Keratinocyte (primary cell): Measurements from ENCODE around the gene CFAP92. TPM values are rescaled to one million over a fixed set of nuclear protein-coding genes. Genes with fewer than 3 reads are reported as not detected.

ENCODE experiments used
- DNase-seq: peaks from one replicate; pipeline ENCODE4 v3.0.0-alpha.2; 2011; ENCODE audit warnings: low read depth, missing footprints, low spot score
- FAIRE-seq: peaks from 2 replicates; lab custom pipeline; 2011; peaks lifted over from hg19 to GRCh38; lab: Jason Lieb, UNC
- H2AFZ ChIP-seq: 2 replicates; pipeline ENCODE4 v1.6.0; 2012; ENCODE audit warnings: low read length, control low read depth, inconsistent platforms; ENCODE audit not compliant: control insufficient read depth
- H3K27ac ChIP-seq: 2 replicates; pipeline ENCODE4 v1.5.1; 2011; ENCODE audit warnings: low read length; ENCODE audit not compliant: control insufficient read depth, insufficient read depth
- H3K27me3 ChIP-seq: 3 replicates; pipeline ENCODE4 v1.6.0; 2011; ENCODE audit warnings: low read length; ENCODE audit not compliant: control insufficient read depth, insufficient read depth; ENCODE audit errors: extremely low read depth
- H3K36me3 ChIP-seq, 2 experiments: 2 replicates in 1 of 2; 3 replicates in 1 of 2; pipeline ENCODE4 v1.5.1; 2011; ENCODE audit warnings: low read length in 2 of 2, mild to moderate bottlenecking in 1 of 2; ENCODE audit not compliant: control insufficient read depth in 2 of 2, insufficient read depth in 2 of 2; ENCODE audit errors: extremely low read depth in 1 of 2
- H3K4me1 ChIP-seq: 3 replicates; pipeline ENCODE4 v1.5.1; 2011; ENCODE audit warnings: low read length; ENCODE audit not compliant: control insufficient read depth, insufficient read depth; ENCODE audit errors: extremely low read depth
- H3K4me2 ChIP-seq: 3 replicates; pipeline ENCODE4 v1.6.0; 2011; ENCODE audit warnings: low read depth, low read length; ENCODE audit not compliant: control insufficient read depth, insufficient read depth; ENCODE audit errors: extremely low read depth
- H3K4me3 ChIP-seq, 3 experiments: fragments of 200-600 bp in 1 of 3; sonication (generic) in 1 of 3; 2 replicates in 2 of 3; 3 replicates in 1 of 3; pipeline ENCODE4 v1.5.1; 2011 to 2016; ENCODE audit warnings: low read length in 3 of 3, mild to moderate bottlenecking in 3 of 3, control low read depth in 2 of 3, inconsistent platforms in 1 of 3, low read depth in 1 of 3, mixed read lengths in 1 of 3, mixed run types in 1 of 3, moderate library complexity in 1 of 3; ENCODE audit not compliant: control insufficient read depth in 2 of 3, insufficient read depth in 2 of 3; ENCODE audit errors: extremely low read depth in 1 of 3
- H3K79me2 ChIP-seq: 2 replicates; pipeline ENCODE4 v1.6.0; 2012; ENCODE audit warnings: low read length; ENCODE audit not compliant: control insufficient read depth, insufficient read depth
- H3K9ac ChIP-seq: 3 replicates; pipeline ENCODE4 v1.6.0; 2011; ENCODE audit warnings: low read length; ENCODE audit not compliant: control insufficient read depth, insufficient read depth; ENCODE audit errors: extremely low read depth
- H3K9me1 ChIP-seq: 3 replicates; pipeline ENCODE4 v1.6.0; 2011; ENCODE audit warnings: low read length; ENCODE audit not compliant: control insufficient read depth, insufficient read depth; ENCODE audit errors: extremely low read depth
- H3K9me3 ChIP-seq: 2 replicates; pipeline ENCODE4 v1.5.1; 2012; ENCODE audit warnings: low read depth, low read length; ENCODE audit not compliant: control insufficient read depth
- H4K20me1 ChIP-seq: 3 replicates; pipeline ENCODE4 v1.6.0; 2011; ENCODE audit warnings: low read length; ENCODE audit not compliant: control insufficient read depth, insufficient read depth; ENCODE audit errors: extremely low read depth
- CTCF ChIP-seq, 3 experiments: IDR thresholded peaks in 1 of 3; conservative IDR thresholded peaks in 1 of 3; optimal IDR thresholded peaks in 1 of 3; 2 replicates in 2 of 3; 3 replicates in 1 of 3; pipeline versions ENCODE3 to v1.5.1; 2011; ENCODE audit warnings: low read length in 3 of 3, mild to moderate bottlenecking in 3 of 3, moderate library complexity in 2 of 3, control low read depth in 1 of 3, inconsistent platforms in 1 of 3; ENCODE audit not compliant: insufficient read depth in 2 of 3; ENCODE audit errors: extremely low read depth in 1 of 3
- EZH2 ChIP-seq: IDR thresholded peaks from one replicate; pipeline ENCODE4 v1.6.1; 2012; ENCODE audit warnings: inconsistent platforms, mild to moderate bottlenecking, low read length, moderate library complexity
- dilution Hi-C: fragments of 300-500 bp; cut with MboI; formaldehyde crosslinking; loops from one replicate; pipeline ENCODE4 v1.7.0; 2020; ENCODE audit warnings: low sequenced_read_pairs; ENCODE audit not compliant: extremely low pct_ligation_motif_present
- polyA plus RNA-seq, 5 experiments: library from polyadenylated mRNA; depleted of rRNA in 3 of 5; stranded (reverse) in 3 of 5; stranded (forward) in 1 of 5; unstranded in 1 of 5; fragments of >200 nt; gene quantifications; 1 replicate in 1 of 5; 2 replicates in 3 of 5; 3 replicates in 1 of 5; pipeline versions ENCODE4 v1.2.1 to v1.2.3, GENCODE V29; 2011 to 2012; ENCODE audit warnings: missing spikeins in 2 of 5, low read depth in 1 of 5, low replicate concordance in 1 of 5

Gene CFAP92
- polyA plus RNA-seq, 1 donor (not counting 4 experiments of a cell fraction or from before 2014, with no cell fraction given) = 0.26 TPM

DNA sequence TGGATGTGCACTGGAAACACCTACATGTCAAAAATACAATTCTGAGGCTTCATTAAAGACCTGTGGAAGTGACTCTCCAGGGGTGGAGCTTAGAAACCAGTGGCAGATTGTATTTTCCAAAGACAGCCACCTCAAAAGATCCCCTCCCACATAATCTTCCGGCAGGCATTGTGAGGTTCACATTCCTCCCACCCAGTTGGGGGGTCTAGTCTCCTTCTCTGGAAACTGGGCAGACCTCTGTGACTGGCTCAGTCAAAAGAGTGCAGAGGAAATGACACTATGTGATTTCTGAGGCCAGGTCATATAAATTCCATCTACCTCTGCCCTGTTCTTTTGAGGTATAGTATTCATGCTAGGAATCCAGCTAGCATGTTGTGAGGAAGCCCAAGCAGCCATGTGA lies 1.9 kb upstream of the CFAP92 start:
- no peak for FAIRE-seq
- dilution Hi-C loops = no loop called here

GRCh38 chr3:128994581-128995546 lies 988 bp upstream of the CFAP92 start:
- Histone ChIP-seq H3K27me3 (peaks cover 16% of the 10 kb centered on the region), H3K79me2 (no peaks in the 10 kb centered on the region), H3K9ac (no peak overlapping the region), H3K36me3 (no peaks in the 10 kb centered on the region), H3K9me1 (no peaks in the 10 kb centered on the region), H2AFZ (no peak overlapping the region), H3K27ac (no peak overlapping the region), H4K20me1 (no peaks in the 10 kb centered on the region), H3K4me2 (peak overlapping the region; percentile 86), H3K4me3 (peak overlapping the region in 1 of 3 experiments; percentile 69), H3K4me1 (peaks cover 16% of the 10 kb centered on the region), H3K9me3 (no peaks in the 10 kb centered on the region)
- DNase-seq (no peak), FAIRE-seq (no peak)
- dilution Hi-C loops = no loop called here
- TF ChIP-seq CTCF (optimal IDR thresholded peaks at IDR 0.05 in 1 of 3, IDR thresholded peaks at IDR 0.05 in 1 of 3, conservative IDR thresholded peaks at IDR 0.05 in 1 of 3; ENCODE audit: extremely low read depth in 1 of 3, insufficient read depth in 2 of 3, low read length in 3 of 3) (no peak), EZH2 (no peak)

More for the DNA sequence above, 1.9 kb upstream of the CFAP92 start:
- H3K4me3 ChIP-seq = no peak overlapping the region
- H4K20me1 ChIP-seq = no peaks in the 10 kb centered on the region
- H3K79me2 ChIP-seq = no peaks in the 10 kb centered on the region
- no peak overlapping the region for H2AFZ ChIP-seq
- H3K36me3 ChIP-seq = no peaks in the 10 kb centered on the region
- no peak for DNase-seq
- TF ChIP-seq EZH2 = no peak
- TF ChIP-seq CTCF (optimal IDR thresholded peaks at IDR 0.05 in 1 of 3, IDR thresholded peaks at IDR 0.05 in 1 of 3, conservative IDR thresholded peaks at IDR 0.05 in 1 of 3; ENCODE audit: extremely low read depth in 1 of 3, insufficient read depth in 2 of 3, low read length in 3 of 3) = no peak
- H3K4me2 ChIP-seq = no peak overlapping the region
- no peak overlapping the region for H3K9ac ChIP-seq
- no peaks in the 10 kb centered on the region for H3K9me3 ChIP-seq
- H3K4me1 ChIP-seq = peaks cover 16% of the 10 kb centered on the region
- peaks cover 24% of the 10 kb centered on the region for H3K27me3 ChIP-seq
- H3K27ac ChIP-seq = no peak overlapping the region
- H3K9me1 ChIP-seq = no peaks in the 10 kb centered on the region
